MCF 10A (cell line): ENCODE results near the gene NSUN4. TPM values are rescaled to one million over a fixed set of nuclear protein-coding genes. Genes with fewer than 3 reads are reported as not detected.

ENCODE experiments used
- BruUV-seq: library from RNA; stranded (reverse); fragments of 400-500 nt; replicated peaks from 2 replicates; lab custom pipeline; 2021; lab: Mats Ljungman, UMichigan
- CTCF ChIA-PET: fragments of 300-600 bp; sonication (Branson Sonifier 250); formaldehyde crosslinking; extraction: SDS; loops from one replicate; lab custom pipeline; 2021; ENCODE audit warnings: antibody characterized with exemption, inconsistent platforms; lab: Yijun Ruan, JAX
- POLR2A ChIA-PET: fragments of 300-600, 350-650 bp; sonication (Branson Sonifier 250); formaldehyde crosslinking; extraction: SDS; loops from one replicate; lab custom pipeline; 2020; ENCODE audit warnings: antibody characterized with exemption, inconsistent platforms; lab: Yijun Ruan, JAX
- DNase-seq: peaks from one replicate; pipeline ENCODE4 v3.0.0-alpha.2; 2018; ENCODE audit not compliant: unreplicated experiment
- H3K27ac Mint-ChIP-seq: one replicate; pipeline ENCODE4 v1.8.0; 2022; ENCODE audit warnings: mild to moderate bottlenecking, low read depth, mixed read lengths; ENCODE audit not compliant: unreplicated experiment
- H3K27me3 Mint-ChIP-seq: one replicate; pipeline ENCODE4 v1.8.0; 2022; ENCODE audit warnings: mixed read lengths; ENCODE audit not compliant: insufficient read depth, unreplicated experiment
- H3K36me3 Mint-ChIP-seq: one replicate; pipeline ENCODE4 v1.8.0; 2022; ENCODE audit warnings: mild to moderate bottlenecking, moderate library complexity, mixed read lengths; ENCODE audit not compliant: insufficient read depth, unreplicated experiment
- H3K4me1 Mint-ChIP-seq: one replicate; pipeline ENCODE4 v1.8.0; 2022; ENCODE audit warnings: mixed read lengths; ENCODE audit not compliant: insufficient read depth, unreplicated experiment
- H3K4me3 Mint-ChIP-seq: one replicate; pipeline ENCODE4 v1.8.0; 2022; ENCODE audit warnings: mild to moderate bottlenecking, moderate library complexity, mixed read lengths; ENCODE audit not compliant: unreplicated experiment
- H3K9me3 Mint-ChIP-seq: one replicate; pipeline ENCODE4 v1.8.0; 2022; ENCODE audit warnings: mixed read lengths; ENCODE audit not compliant: unreplicated experiment
- intact Hi-C: fragments of 100-400 bp; cut with micrococcal nuclease; formaldehyde crosslinking; loops from 2 replicates; pipeline ENCODE4 v1.14.1; 2022
- total RNA-seq: library from RNA; stranded (reverse); gene quantifications from 2 replicates; pipeline ENCODE4 v1.2.3, GENCODE V29; 2022
- TF ChIP-seq, protein P1 (sequence below): fragments of 200-600 bp; IDR thresholded peaks from one replicate; pipeline ENCODE4 v1.8.0; 2022; ENCODE audit warnings: antibody characterized with exemption, mild to moderate bottlenecking; ENCODE audit not compliant: unreplicated experiment

Gene NSUN4
- total RNA-seq, 1 experiment from 2014 or later: 28.4 TPM

DNA sequence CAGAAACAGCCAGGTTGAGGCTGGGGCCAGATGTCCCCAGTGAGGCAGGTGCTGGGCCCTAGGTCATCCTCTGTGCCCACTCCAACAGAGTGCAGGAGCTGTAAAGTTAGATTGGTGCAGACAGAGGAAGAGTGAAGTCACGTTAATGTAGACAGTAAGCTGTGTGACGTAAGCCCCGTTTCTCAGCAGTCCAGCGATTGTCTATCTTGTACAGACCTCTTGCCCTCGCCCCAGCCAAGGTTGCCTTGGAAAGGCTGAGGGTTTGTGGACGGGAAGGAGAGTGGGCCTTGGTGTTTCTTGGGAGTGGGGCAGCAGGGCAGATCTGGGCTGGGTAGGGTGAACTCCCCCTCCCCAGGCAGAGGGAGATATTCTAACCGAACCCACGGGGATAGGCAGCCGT, 67.0 kb downstream of the NSUN4 start:
- ChIA-PET CTCF (interaction anchor here (0.5 to 3.4 kb wide), 12 partner anchors 15 to 324 kb away, joined by 3 to 16 read pairs (median 4); no protein-coding TSS in a partner anchor), POLR2A (interaction anchor here (0.7 kb wide), 1 partner anchor 24 kb away, joined by 3 read pairs; no protein-coding TSS in a partner anchor)
- Mint-ChIP-seq H3K4me1 (peaks cover 7% of the 10 kb centered on the region), H3K4me3 (no peak overlapping the region), H3K27ac (no peak overlapping the region), H3K9me3 (no peaks in the 10 kb centered on the region), H3K36me3 (peaks cover 12% of the 10 kb centered on the region), H3K27me3 (no peaks in the 10 kb centered on the region)
- no TSS peak for BruUV-seq
- intact Hi-C loops: loop anchor here (10.0 kb wide), 1 partner anchor 317 kb away; no protein-coding TSS in a partner anchor
- DNase-seq: no peak
- TF ChIP-seq, protein P1, sequence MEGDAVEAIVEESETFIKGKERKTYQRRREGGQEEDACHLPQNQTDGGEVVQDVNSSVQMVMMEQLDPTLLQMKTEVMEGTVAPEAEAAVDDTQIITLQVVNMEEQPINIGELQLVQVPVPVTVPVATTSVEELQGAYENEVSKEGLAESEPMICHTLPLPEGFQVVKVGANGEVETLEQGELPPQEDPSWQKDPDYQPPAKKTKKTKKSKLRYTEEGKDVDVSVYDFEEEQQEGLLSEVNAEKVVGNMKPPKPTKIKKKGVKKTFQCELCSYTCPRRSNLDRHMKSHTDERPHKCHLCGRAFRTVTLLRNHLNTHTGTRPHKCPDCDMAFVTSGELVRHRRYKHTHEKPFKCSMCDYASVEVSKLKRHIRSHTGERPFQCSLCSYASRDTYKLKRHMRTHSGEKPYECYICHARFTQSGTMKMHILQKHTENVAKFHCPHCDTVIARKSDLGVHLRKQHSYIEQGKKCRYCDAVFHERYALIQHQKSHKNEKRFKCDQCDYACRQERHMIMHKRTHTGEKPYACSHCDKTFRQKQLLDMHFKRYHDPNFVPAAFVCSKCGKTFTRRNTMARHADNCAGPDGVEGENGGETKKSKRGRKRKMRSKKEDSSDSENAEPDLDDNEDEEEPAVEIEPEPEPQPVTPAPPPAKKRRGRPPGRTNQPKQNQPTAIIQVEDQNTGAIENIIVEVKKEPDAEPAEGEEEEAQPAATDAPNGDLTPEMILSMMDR: no peak

DNA sequence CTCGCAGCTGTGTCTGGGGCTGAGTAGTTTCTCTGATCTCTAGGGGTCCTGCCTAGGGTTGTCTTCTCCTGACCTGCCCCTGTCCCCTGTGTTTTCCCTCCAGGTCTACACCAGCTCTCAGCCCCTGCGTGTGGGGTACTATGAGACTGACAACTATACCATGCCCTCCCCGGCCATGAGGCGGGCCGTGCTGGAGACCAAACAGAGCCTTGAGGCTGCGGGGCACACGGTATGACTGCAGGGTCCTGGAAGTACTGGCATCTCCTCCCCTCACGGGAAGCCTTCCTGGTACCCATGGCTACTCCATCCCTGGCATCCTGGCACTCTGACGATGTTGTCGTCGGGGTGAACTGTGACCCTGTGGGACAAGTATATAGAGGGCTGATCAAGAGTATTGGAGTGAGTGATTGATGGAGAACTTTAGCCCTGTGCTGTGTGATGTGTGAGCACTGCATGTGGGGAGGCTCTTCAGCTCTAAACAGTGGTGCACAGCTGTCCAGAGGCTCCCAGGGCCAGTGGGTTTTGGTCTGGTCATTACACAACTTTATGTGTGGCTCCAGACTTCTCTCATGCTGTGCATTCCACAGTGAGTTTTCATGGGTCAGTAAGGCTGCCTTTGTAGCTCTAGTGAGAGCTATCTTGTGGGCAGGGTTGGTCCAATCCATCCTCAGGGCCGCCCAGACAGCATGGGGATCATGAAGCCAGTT, 67.9 kb downstream of the NSUN4 start:
- no peak for DNase-seq
- ChIA-PET CTCF (interaction anchor here (0.6 to 3.4 kb wide), 8 partner anchors 33 to 244 kb away, joined by 3 to 16 read pairs (median 5); no protein-coding TSS in a partner anchor), POLR2A (interaction anchor here (0.7 kb wide), 1 partner anchor 835 kb away, joined by 5 read pairs; no protein-coding TSS in a partner anchor)
- no peaks in the 10 kb centered on the region for H3K27me3 Mint-ChIP-seq
- no TSS peak for BruUV-seq
- H3K9me3 Mint-ChIP-seq: no peaks in the 10 kb centered on the region
- intact Hi-C loops: loop anchor here (10.0 kb wide), 1 partner anchor 316 kb away; no protein-coding TSS in a partner anchor
- H3K36me3 Mint-ChIP-seq: peaks cover 12% of the 10 kb centered on the region
- peaks cover 3% of the 10 kb centered on the region for H3K4me1 Mint-ChIP-seq
- TF ChIP-seq, protein P1: no peak
- no peak overlapping the region for H3K27ac Mint-ChIP-seq
- no peak overlapping the region for H3K4me3 Mint-ChIP-seq

DNA sequence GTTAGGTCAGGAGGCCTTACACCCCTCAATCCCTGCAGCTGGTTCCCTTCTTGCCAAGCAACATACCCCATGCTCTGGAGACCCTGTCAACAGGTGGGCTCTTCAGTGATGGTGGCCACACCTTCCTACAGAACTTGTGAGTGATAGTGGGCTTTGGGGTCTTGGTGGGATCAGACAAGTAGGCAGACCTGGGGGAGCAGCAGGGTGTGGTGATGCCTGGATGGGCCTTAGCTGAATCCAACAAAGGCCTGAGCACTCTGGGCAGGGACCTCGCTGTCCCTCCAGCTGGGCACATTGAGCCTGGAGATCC, 68.4 kb downstream of the NSUN4 start:
- Mint-ChIP-seq H3K27ac (no peak overlapping the region), H3K4me3 (no peak overlapping the region), H3K4me1 (no peaks in the 10 kb centered on the region), H3K36me3 (peaks cover 14% of the 10 kb centered on the region), H3K9me3 (no peaks in the 10 kb centered on the region), H3K27me3 (no peaks in the 10 kb centered on the region)
- no TSS peak for BruUV-seq
- CTCF ChIA-PET: interaction anchor here (0.7 to 3.4 kb wide), 8 partner anchors 33 to 205 kb away, joined by 3 to 16 read pairs (median 6); no protein-coding TSS in a partner anchor
- intact Hi-C loops: loop anchor here (10.0 kb wide), 1 partner anchor 316 kb away; no protein-coding TSS in a partner anchor
- no peak for DNase-seq
- POLR2A ChIA-PET: interaction anchor here (0.7 kb wide), 1 partner anchor 106 kb away, joined by 3 read pairs; the partner anchor contains the start of gene LRRC41
- TF ChIP-seq, protein P1: no peak
